Esophagus (tissue), 2 donors: ENCODE results near the gene NCOA3. TPM values are rescaled to one million over a fixed set of nuclear protein-coding genes. Genes with fewer than 3 reads are reported as not detected.
A peak's percentile ranks its signal among the peaks of the same experiment; 100 is the strongest.

Source experiments
- H3K27ac ChIP-seq, 2 donors: one replicate each; pipeline ENCODE4 v1.5.1; 2013; ENCODE audit warnings: low read depth in 2 of 2, mild to moderate bottlenecking in 2 of 2, inconsistent platforms in 1 of 2, low read length in 1 of 2, moderate library complexity in 1 of 2
- H3K27me3 ChIP-seq, 2 donors: one replicate each; pipeline ENCODE4 v1.6.1; 2013; ENCODE audit warnings: low read length in 2 of 2, control low read depth in 1 of 2, mild to moderate bottlenecking in 1 of 2; ENCODE audit not compliant: insufficient read depth in 2 of 2, control insufficient read depth in 1 of 2
- H3K36me3 ChIP-seq, 2 donors: one replicate each; pipeline ENCODE4 v1.6.1; 2013; ENCODE audit warnings: low read length in 1 of 2; ENCODE audit not compliant: control insufficient read depth in 2 of 2, insufficient read depth in 2 of 2
- H3K4me1 ChIP-seq, 2 donors: one replicate each; pipeline ENCODE4 v1.6.1; 2013; ENCODE audit warnings: low read length in 1 of 2; ENCODE audit not compliant: control insufficient read depth in 2 of 2, insufficient read depth in 2 of 2
- H3K4me3 ChIP-seq, 2 donors: one replicate each; pipeline ENCODE4 v1.5.1; 2013; ENCODE audit warnings: low read length in 2 of 2, mild to moderate bottlenecking in 2 of 2, low read depth in 1 of 2, moderate library complexity in 1 of 2
- H3K9me3 ChIP-seq, 2 donors: one replicate each; pipeline ENCODE4 v1.6.1; 2013; ENCODE audit warnings: mild to moderate bottlenecking in 2 of 2, low read depth in 1 of 2, low read length in 1 of 2, moderate library complexity in 1 of 2; ENCODE audit not compliant: control insufficient read depth in 2 of 2, insufficient read depth in 1 of 2
- WGBS, 2 donors: extraction: QIAGEN DNeasy Blood & Tissue Kit; methylation state at CpG; one replicate each; pipeline ENCODE4 v1.1.7; 2013; 5-methylcytosine and 5-hydroxymethylcytosine counted together
- polyA plus RNA-seq, 2 donors: library from polyadenylated mRNA; stranded (reverse); fragments of 200-250 nt; gene quantifications; one replicate each; pipeline ENCODE4 v1.2.3, GENCODE V29; 2013
- donor health status: healthy with polysubstance abuse.
- donor health status: Bipolar disorder and iron deficiency.

Gene NCOA3
- polyA plus RNA-seq, 2 donors, result 7.2 to 7.8 TPM

- 95 to 100% methylated on average over 4 of the region's 4 CpGs for WGBS, 2 donors
Observed at GRCh38 chr20:47635256-47635655, 133.6 kb downstream of the NCOA3 start.

DNA sequence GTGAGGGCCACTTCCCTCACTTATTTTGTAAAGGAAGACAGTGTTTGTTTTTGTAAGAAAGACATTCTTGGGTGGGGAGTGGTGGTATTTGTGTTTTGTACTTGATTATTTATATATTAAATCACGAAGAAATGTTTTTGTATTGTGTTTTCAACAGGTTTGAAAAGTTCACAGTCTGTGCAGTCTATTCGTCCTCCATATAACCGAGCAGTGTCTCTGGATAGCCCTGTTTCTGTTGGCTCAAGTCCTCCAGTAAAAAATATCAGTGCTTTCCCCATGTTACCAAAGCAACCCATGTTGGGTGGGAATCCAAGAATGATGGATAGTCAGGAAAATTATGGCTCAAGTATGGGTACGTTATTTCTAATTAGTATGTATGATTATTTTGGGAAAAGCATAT, 137.2 kb downstream of the NCOA3 start:
- H3K9me3 ChIP-seq, result no peaks in the 10 kb centered on the region
- WGBS, 2 donors, result 49 to 56% methylated on average over 4 of the region's 4 CpGs
- H3K36me3 ChIP-seq, result peaks cover 11 to 17% of the 10 kb centered on the region in 2 donors
- H3K4me1 ChIP-seq, result no peaks in the 10 kb centered on the region
- no peak overlapping the region for H3K4me3 ChIP-seq
- no peaks in the 10 kb centered on the region for H3K27me3 ChIP-seq
- H3K27ac ChIP-seq, result no peak overlapping the region

More at GRCh38 chr20:47635256-47635655, 133.6 kb downstream of the NCOA3 start:
- Histone ChIP-seq H3K4me1 (no peaks in the 10 kb centered on the region), H3K27me3 (no peaks in the 10 kb centered on the region), H3K4me3 (no peak overlapping the region), H3K9me3 (no peaks in the 10 kb centered on the region), H3K36me3 (peaks cover 9 to 14% of the 10 kb centered on the region in 2 donors), H3K27ac (no peak overlapping the region)

DNA sequence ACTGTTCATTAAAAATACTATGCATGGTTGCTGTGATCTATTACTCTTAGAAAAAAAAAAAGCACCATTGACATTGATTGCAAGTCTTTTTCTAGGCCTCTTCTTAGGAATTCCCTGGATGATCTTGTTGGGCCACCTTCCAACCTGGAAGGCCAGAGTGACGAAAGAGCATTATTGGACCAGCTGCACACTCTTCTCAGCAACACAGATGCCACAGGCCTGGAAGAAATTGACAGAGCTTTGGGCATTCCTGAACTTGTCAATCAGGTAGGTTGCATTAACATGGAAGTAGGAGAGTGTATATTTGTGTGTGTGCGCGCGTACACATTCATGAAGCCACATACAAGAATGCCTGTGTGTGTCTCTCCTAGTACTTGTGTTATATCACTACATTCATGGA, 140.4 kb downstream of the NCOA3 start:
- peaks cover 11 to 14% of the 10 kb centered on the region in 2 donors for H3K36me3 ChIP-seq
- H3K27me3 ChIP-seq, result no peaks in the 10 kb centered on the region
- H3K27ac ChIP-seq, result no peak overlapping the region
- 94 to 96% methylated on average over 4 of the region's 4 CpGs for WGBS, 2 donors
- no peaks in the 10 kb centered on the region for H3K9me3 ChIP-seq
- H3K4me1 ChIP-seq, result no peaks in the 10 kb centered on the region
- H3K4me3 ChIP-seq, result no peak overlapping the region

GRCh38 chr20:47642624-47643023, 140.9 kb downstream of the NCOA3 start:
- peaks cover 11 to 15% of the 10 kb centered on the region in 2 donors for H3K36me3 ChIP-seq
- no peaks in the 10 kb centered on the region for H3K4me1 ChIP-seq
- no peaks in the 10 kb centered on the region for H3K9me3 ChIP-seq
- no peak overlapping the region for H3K27ac ChIP-seq
- H3K27me3 ChIP-seq, result no peaks in the 10 kb centered on the region
- WGBS, 2 donors, result 84 to 89% methylated on average over 4 of the region's 4 CpGs
- no peak overlapping the region for H3K4me3 ChIP-seq

- no peaks in the 10 kb centered on the region for H3K4me1 ChIP-seq
- H3K27me3 ChIP-seq, result no peaks in the 10 kb centered on the region
- H3K9me3 ChIP-seq, result no peaks in the 10 kb centered on the region
- no peak overlapping the region for H3K4me3 ChIP-seq
- H3K27ac ChIP-seq, result no peak overlapping the region
- H3K36me3 ChIP-seq, result peaks cover 5 to 23% of the 10 kb centered on the region in 2 donors
- WGBS, 2 donors, result 68 to 89% methylated on average over 2 of the region's 2 CpGs
Observed at GRCh38 chr20:47645632-47646031, 143.9 kb downstream of the NCOA3 start.

DNA sequence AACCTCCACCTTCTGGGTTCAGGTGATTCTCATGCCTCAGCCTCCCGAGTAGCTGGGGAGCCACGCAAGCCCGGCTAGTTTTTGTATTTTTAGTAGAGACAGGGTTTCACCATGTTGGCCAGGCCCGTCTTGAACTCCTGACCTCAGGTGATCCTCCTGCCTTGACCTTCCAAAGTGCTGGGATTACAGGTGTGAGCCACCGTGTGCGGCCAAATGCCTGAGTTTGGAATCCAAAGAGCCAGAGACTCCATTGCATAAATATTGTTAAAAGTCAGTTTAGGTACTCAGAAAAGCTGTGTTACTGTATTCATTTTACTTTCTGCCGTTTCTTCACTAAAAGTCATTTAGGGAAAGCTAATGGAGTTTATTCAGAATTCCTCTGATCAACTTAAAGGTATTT, 146.3 kb downstream of the NCOA3 start:
- 90 to 91% methylated on average over 7 of the region's 7 CpGs for WGBS, 2 donors
- Histone ChIP-seq H3K27me3 (no peaks in the 10 kb centered on the region), H3K4me3 (no peak overlapping the region), H3K27ac (no peak overlapping the region), H3K9me3 (no peaks in the 10 kb centered on the region), H3K36me3 (peaks cover 6 to 23% of the 10 kb centered on the region in 2 donors), H3K4me1 (no peaks in the 10 kb centered on the region)

DNA sequence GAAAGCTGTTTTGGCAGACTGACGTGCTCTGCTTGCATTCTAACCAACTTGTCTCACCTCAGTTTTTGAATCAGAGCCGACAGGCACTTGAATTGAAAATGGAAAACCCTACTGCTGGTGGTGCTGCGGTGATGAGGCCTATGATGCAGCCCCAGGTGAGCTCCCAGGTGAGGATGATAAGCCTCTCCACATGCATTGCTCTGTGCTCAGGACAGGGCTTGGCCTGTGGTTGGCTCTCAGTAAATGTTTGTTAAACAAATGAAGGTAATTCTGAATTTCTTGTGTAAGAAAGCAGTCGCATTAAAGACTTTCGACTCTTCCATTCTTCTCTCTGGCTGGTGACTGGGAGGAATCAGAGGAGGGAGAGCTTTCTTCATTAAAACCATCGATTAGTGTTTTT, 147.3 kb downstream of the NCOA3 start:
- Histone ChIP-seq H3K4me1 (no peaks in the 10 kb centered on the region), H3K27me3 (no peaks in the 10 kb centered on the region), H3K4me3 (no peak overlapping the region), H3K9me3 (no peaks in the 10 kb centered on the region), H3K27ac (peak overlapping the region in 1 of 2 donors; percentile 2), H3K36me3 (peaks cover 8 to 26% of the 10 kb centered on the region in 2 donors)
- 88 to 90% methylated on average over 6 of the region's 6 CpGs for WGBS, 2 donors

GRCh38 chr20:47652301-47652700, 150.6 kb downstream of the NCOA3 start:
- Histone ChIP-seq H3K36me3 (peaks cover 6 to 23% of the 10 kb centered on the region in 2 donors), H3K9me3 (no peaks in the 10 kb centered on the region), H3K27ac (no peak overlapping the region), H3K4me3 (no peak overlapping the region), H3K27me3 (no peaks in the 10 kb centered on the region), H3K4me1 (no peaks in the 10 kb centered on the region)
- 84 to 86% methylated on average over 3 of the region's 3 CpGs for WGBS, 2 donors

- Histone ChIP-seq H3K9me3 (no peaks in the 10 kb centered on the region), H3K36me3 (peaks cover 6 to 23% of the 10 kb centered on the region in 2 donors)
- 92 to 97% methylated on average over 2 of the region's 2 CpGs for WGBS, 2 donors
Observed at GRCh38 chr20:47652794-47653193, 151.1 kb downstream of the NCOA3 start.

GRCh38 chr20:47653869-47654268, 152.2 kb downstream of the NCOA3 start:
- Histone ChIP-seq H3K36me3 (peaks cover 9 to 20% of the 10 kb centered on the region in 2 donors), H3K4me1 (no peaks in the 10 kb centered on the region), H3K4me3 (no peak overlapping the region), H3K27me3 (no peaks in the 10 kb centered on the region), H3K9me3 (no peaks in the 10 kb centered on the region), H3K27ac (no peak overlapping the region)
- 69 to 73% methylated on average over 2 of the region's 2 CpGs for WGBS, 2 donors

More at GRCh38 chr20:47652794-47653193, 151.1 kb downstream of the NCOA3 start:
- Histone ChIP-seq H3K27ac (no peak overlapping the region), H3K27me3 (no peaks in the 10 kb centered on the region), H3K4me1 (no peaks in the 10 kb centered on the region), H3K4me3 (no peak overlapping the region)
